Thoracic aorta (tissue), 2 donors: ENCODE results near the gene MDC1. TPM values are rescaled to one million over a fixed set of nuclear protein-coding genes. Genes with fewer than 3 reads are reported as not detected.

Source experiments
- ATAC-seq: fragments of 150-250 bp; one replicate; pipeline ENCODE4 v1.8.0; 2017; ENCODE audit warnings: low read depth; ENCODE audit not compliant: insufficient number of reproducible peaks, low FRiP score
- DNase-seq: peaks from one replicate; pipeline ENCODE4 v3.0.0-alpha.2; 2020; ENCODE audit warnings: low spot score
- H3K27ac ChIP-seq, 2 donors: fragments of 200-600 bp; sonication (generic); 1 replicate in 1 of 2; 2 replicates in 1 of 2; pipeline ENCODE4 v1.5.1; 2016; ENCODE audit warnings: mild to moderate bottlenecking in 2 of 2, moderate library complexity in 2 of 2
- H3K27me3 ChIP-seq: fragments of 200-600 bp; sonication (generic); replicated peaks from 2 replicates; pipeline ENCODE4 v1.6.0; 2016; ENCODE audit warnings: mild to moderate bottlenecking; ENCODE audit not compliant: insufficient read depth
- H3K36me3 ChIP-seq: fragments of 200-600 bp; sonication (generic); one replicate; pipeline ENCODE4 v1.5.1; 2016
- H3K4me1 ChIP-seq, 2 donors: fragments of 200-600 bp; sonication (generic); 1 replicate in 1 of 2; 2 replicates in 1 of 2; pipeline versions ENCODE4 v1.5.1 to v1.6.0; 2016; ENCODE audit warnings: low read depth in 2 of 2, mild to moderate bottlenecking in 1 of 2; ENCODE audit not compliant: control insufficient read depth in 1 of 2
- H3K4me3 ChIP-seq: fragments of 200-600 bp; sonication (generic); 2 replicates; pipeline ENCODE4 v1.5.1; 2016; ENCODE audit warnings: mild to moderate bottlenecking
- H3K9me3 ChIP-seq: fragments of 200-600 bp; sonication (generic); 2 replicates; pipeline ENCODE4 v1.5.1; 2016
- CTCF ChIP-seq: fragments of 200-600 bp; sonication (generic); IDR thresholded peaks from one replicate; pipeline ENCODE4 v1.5.1; 2019; ENCODE audit warnings: antibody characterized with exemption
- total RNA-seq, 2 donors: library from RNA; depleted of rRNA; stranded (reverse); fragments of >200 nt; gene quantifications; one replicate each; pipeline versions ENCODE4 v1.1.0 to v1.2.3, GENCODE V29; 2016

Gene MDC1
- total RNA-seq, 2 donors from 2014 or later = 16.6 to 22.6 TPM

DNA sequence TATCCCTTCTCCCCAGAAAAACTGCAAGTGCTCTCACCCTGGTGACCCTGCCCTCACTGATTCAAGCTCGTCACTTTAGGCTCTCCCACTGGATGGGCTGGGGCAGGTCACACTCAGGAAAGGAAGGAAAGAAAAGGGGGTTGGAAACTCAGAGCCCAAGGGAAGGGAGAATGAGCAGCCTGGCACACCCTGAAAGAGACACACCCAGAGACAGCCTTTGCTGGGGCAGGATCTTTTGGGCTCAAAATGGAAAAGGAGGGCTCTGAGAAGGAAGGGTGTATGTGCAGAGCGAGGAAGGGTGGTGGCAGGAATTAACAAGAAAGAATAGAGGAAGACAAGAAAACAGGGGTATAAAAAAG is 33.1 kb downstream of the MDC1 start:
- no peaks in the 10 kb centered on the region for H3K9me3 ChIP-seq
- ATAC-seq = no peak
- no peak for TF ChIP-seq CTCF
- H3K27me3 ChIP-seq = no peaks in the 10 kb centered on the region
- DNase-seq = no peak
- H3K27ac ChIP-seq = peak overlapping the region; percentile 100
- H3K4me3 ChIP-seq = peak overlapping the region; percentile 99
- H3K36me3 ChIP-seq = peaks cover 12% of the 10 kb centered on the region
- peaks cover 38 to 53% of the 10 kb centered on the region in 2 donors for H3K4me1 ChIP-seq

GRCh38 chr6:30683183-30683979 is 33.7 kb downstream of the MDC1 start:
- Histone ChIP-seq H3K27me3 (no peaks in the 10 kb centered on the region), H3K36me3 (peaks cover 17% of the 10 kb centered on the region), H3K9me3 (no peaks in the 10 kb centered on the region), H3K27ac (peak overlapping the region; percentile 100), H3K4me1 (peaks cover 32 to 53% of the 10 kb centered on the region in 2 donors), H3K4me3 (peak overlapping the region; percentile 99)
- DNase-seq (no peak), ATAC-seq (no peak)
- no peak for TF ChIP-seq CTCF

GRCh38 chr6:30682143-30683117 is 34.7 kb downstream of the MDC1 start:
- H3K4me1 ChIP-seq = peaks cover 26 to 50% of the 10 kb centered on the region in 2 donors
- no peak for TF ChIP-seq CTCF
- H3K9me3 ChIP-seq = no peaks in the 10 kb centered on the region
- DNase-seq = peak; percentile 72
- H3K27me3 ChIP-seq = no peaks in the 10 kb centered on the region
- peak overlapping the region; percentile 100 for H3K27ac ChIP-seq
- peaks cover 24% of the 10 kb centered on the region for H3K36me3 ChIP-seq
- peak; percentile 50 for ATAC-seq
- peak overlapping the region; percentile 99 for H3K4me3 ChIP-seq

- DNase-seq = no peak
- peak overlapping the region; percentile 100 for H3K27ac ChIP-seq
- no peaks in the 10 kb centered on the region for H3K27me3 ChIP-seq
- no peak for TF ChIP-seq CTCF
- no peaks in the 10 kb centered on the region for H3K9me3 ChIP-seq
- H3K4me3 ChIP-seq = peak overlapping the region; percentile 99
- H3K36me3 ChIP-seq = peaks cover 31% of the 10 kb centered on the region
- ATAC-seq = no peak
- H3K4me1 ChIP-seq = peaks cover 26 to 50% of the 10 kb centered on the region in 2 donors
Measured at GRCh38 chr6:30681766-30682142, 35.3 kb downstream of the MDC1 start.
